SK-N-SH (cell line): ENCODE measurements around the gene WNT1. TPM values are rescaled to one million over a fixed set of nuclear protein-coding genes. Genes with fewer than 3 reads are reported as not detected.

Experiments
- CTCF ChIA-PET: fragments of 300-600, 350-600 bp; formaldehyde crosslinking; extraction: SDS; loops from one replicate; lab custom pipeline; 2021; lab: Yijun Ruan, JAX
- POLR2A ChIA-PET: fragments of 350-600 bp; sonication (Branson Sonifier 250); formaldehyde crosslinking; extraction: SDS; loops from one replicate; lab custom pipeline; 2020; ENCODE audit warnings: antibody characterized with exemption, inconsistent platforms; lab: Yijun Ruan, JAX
- DNase-seq: peaks from one replicate; pipeline ENCODE4 v3.0.0; 2012
- H2AFZ ChIP-seq: fragments of 200-600 bp; sonication (generic); 2 replicates; pipeline ENCODE4 v1.8.1; 2016; ENCODE audit warnings: antibody characterized with exemption, mild to moderate bottlenecking, low read depth
- H3F3A ChIP-seq: fragments of 200-600 bp; sonication (generic); replicated peaks from 2 replicates; pipeline ENCODE3; 2016; ENCODE audit warnings: antibody characterized with exemption, mild to moderate bottlenecking; ENCODE audit not compliant: insufficient read depth
- H3K27ac ChIP-seq, 2 experiments: fragments of 200-500 bp in 1 of 2; fragments of 200-600 bp in 1 of 2; sonication (Bioruptor generic) in 1 of 2; sonication (generic), shearing (Covaris generic) in 1 of 2; 2 replicates each; pipeline versions ENCODE4 v1.5.1 to v1.6.1; 2014 to 2016; ENCODE audit warnings: low read depth in 2 of 2, inconsistent platforms in 1 of 2, low read length in 1 of 2, mild to moderate bottlenecking in 1 of 2, mixed read lengths in 1 of 2
- H3K27me3 ChIP-seq: fragments of 200-600 bp; sonication (generic), shearing (Covaris generic); 2 replicates; pipeline ENCODE4 v1.6.1; 2016; ENCODE audit warnings: mixed run types; ENCODE audit not compliant: insufficient read depth
- H3K36me3 ChIP-seq, 2 experiments: fragments of 200-500 bp in 1 of 2; fragments of 200-600 bp in 1 of 2; sonication (Bioruptor generic) in 1 of 2; sonication (generic) in 1 of 2; replicated peaks in 1 of 2; 2 replicates each; pipeline versions ENCODE3 to v1.5.1; 2014 to 2016; ENCODE audit warnings: low read length in 1 of 2, mild to moderate bottlenecking in 1 of 2; ENCODE audit not compliant: insufficient read depth in 2 of 2, control insufficient read depth in 1 of 2
- H3K4me1 ChIP-seq, 2 experiments: fragments of 200-500 bp in 1 of 2; fragments of 200-600 bp in 1 of 2; sonication (Bioruptor generic) in 1 of 2; sonication (generic), shearing (Covaris generic) in 1 of 2; 2 replicates each; pipeline versions ENCODE4 v1.5.1 to v1.6.1; 2014 to 2016; ENCODE audit warnings: low read depth in 1 of 2, low read length in 1 of 2, mixed run types in 1 of 2; ENCODE audit not compliant: insufficient read depth in 2 of 2, control insufficient read depth in 1 of 2
- H3K4me2 ChIP-seq: fragments of 200-600 bp; sonication (generic), shearing (Covaris generic); 2 replicates; pipeline ENCODE4 v1.6.1; 2017; ENCODE audit warnings: mixed run types
- H3K4me3 ChIP-seq, 2 experiments: fragments of 200-500 bp in 1 of 2; fragments of 200-600 bp in 1 of 2; sonication (Bioruptor generic) in 1 of 2; sonication (generic), shearing (Covaris generic) in 1 of 2; 2 replicates each; pipeline versions ENCODE4 v1.5.1 to v1.8.1; 2014 to 2016; ENCODE audit warnings: low read depth in 2 of 2, inconsistent platforms in 1 of 2, low read length in 1 of 2, mild to moderate bottlenecking in 1 of 2, mixed read lengths in 1 of 2, moderate library complexity in 1 of 2
- H3K79me2 ChIP-seq: fragments of 200-600 bp; sonication (generic); 2 replicates; pipeline ENCODE4 v1.8.1; 2017; ENCODE audit warnings: mild to moderate bottlenecking; ENCODE audit not compliant: insufficient read depth
- H3K9ac ChIP-seq: fragments of 200-600 bp; sonication (generic); 2 replicates; pipeline ENCODE4 v1.6.1; 2017; ENCODE audit warnings: mixed run types
- H3K9me2 ChIP-seq: fragments of 200-600 bp; sonication (generic); 2 replicates; pipeline ENCODE4 v1.6.1; 2017; ENCODE audit warnings: mixed run types
- H3K9me3 ChIP-seq: fragments of 200-600 bp; sonication (generic); 2 replicates; pipeline ENCODE4 v1.6.1; 2017; ENCODE audit warnings: mixed run types, mild to moderate bottlenecking, moderate library complexity
- H4K20me1 ChIP-seq: fragments of 200-600 bp; sonication (generic); 2 replicates; pipeline ENCODE4 v1.6.1; 2017; ENCODE audit warnings: mild to moderate bottlenecking, mixed run types; ENCODE audit not compliant: insufficient read depth
- CHD2 ChIP-seq: fragments of 150-350 bp; IDR thresholded peaks from 2 replicates; pipeline ENCODE4 v1.6.1; 2018; ENCODE audit warnings: low read length; ENCODE audit not compliant: partially characterized antibody
- EP300 ChIP-seq, 2 experiments: IDR thresholded peaks; 2 replicates each; pipeline versions ENCODE4 v1.4.0 to v1.6.1; 2012; ENCODE audit warnings: borderline replicate concordance in 1 of 2, low read depth in 1 of 2, low read length in 1 of 2
- FOSL2 ChIP-seq: IDR thresholded peaks from 2 replicates; pipeline ENCODE4 v1.4.0; 2012; ENCODE audit warnings: low read depth, mild to moderate bottlenecking, moderate library complexity, borderline replicate concordance
- GATA2 ChIP-seq: sonication (generic); formaldehyde crosslinking; IDR thresholded peaks from 2 replicates; pipeline ENCODE4 v1.5.0; 2020; ENCODE audit warnings: mild to moderate bottlenecking, missing genetic modification reagents
- JUND ChIP-seq: IDR thresholded peaks from 2 replicates; pipeline ENCODE4 v1.4.0; 2012
- NRF1 ChIP-seq: IDR thresholded peaks from 2 replicates; pipeline ENCODE4 v1.6.1; 2012; ENCODE audit warnings: low read depth, mild to moderate bottlenecking, low read length
- POLR2AphosphoS5 ChIP-seq: IDR thresholded peaks from 2 replicates; pipeline ENCODE4 v1.6.1; 2012; ENCODE audit warnings: low read depth, low read length
- RAD21 ChIP-seq: IDR thresholded peaks from 2 replicates; pipeline ENCODE4 v1.6.1; 2012; ENCODE audit warnings: mild to moderate bottlenecking, low read length
- RFX5 ChIP-seq: IDR thresholded peaks from 2 replicates; pipeline ENCODE4 v1.6.1; 2012; ENCODE audit warnings: mild to moderate bottlenecking, improper control_type of control experiment, low read length
- RXRA ChIP-seq: IDR thresholded peaks from 2 replicates; pipeline ENCODE4 v1.4.0; 2012; ENCODE audit warnings: low read depth, mild to moderate bottlenecking, borderline replicate concordance
- SMC3 ChIP-seq: IDR thresholded peaks from 2 replicates; pipeline ENCODE4 v1.6.1; 2012; ENCODE audit warnings: low read depth, low read length, improper control_type of control experiment
- TEAD4 ChIP-seq: IDR thresholded peaks from 2 replicates; pipeline ENCODE4 v1.4.0; 2012; ENCODE audit warnings: mild to moderate bottlenecking, borderline replicate concordance; ENCODE audit not compliant: insufficient read depth
- WGBS: methylation state at CpG from one replicate; pipeline ENCODE4 v1.1.6; 2017; ENCODE audit warnings: low lambda C conversion rate; 5-methylcytosine and 5-hydroxymethylcytosine counted together
- polyA plus RNA-seq, 3 experiments: library from polyadenylated mRNA; depleted of rRNA; stranded (reverse); fragments of >200 nt; gene quantifications; 2 replicates each; pipeline ENCODE4 v1.2.3, GENCODE V29; 2012
- TF ChIP-seq, protein P1 (sequence below): IDR thresholded peaks from 2 replicates; pipeline ENCODE4 v1.6.1; 2012; ENCODE audit warnings: mild to moderate bottlenecking, low read depth, low read length, moderate library complexity
- TF ChIP-seq, protein P2 (sequence below): IDR thresholded peaks from 2 replicates; pipeline ENCODE4; 2012
- TF ChIP-seq, protein P3 (sequence below): IDR thresholded peaks from 2 replicates; pipeline ENCODE4 v1.4.0; 2012; ENCODE audit warnings: low read depth
- TF ChIP-seq, protein P4 (sequence below): fragments of 200-600 bp; sonication (generic); IDR thresholded peaks from 2 replicates; pipeline ENCODE4 v1.6.1; 2017; ENCODE audit warnings: antibody characterized with exemption, mild to moderate bottlenecking, moderate library complexity
- TF ChIP-seq, protein P5 (sequence below): IDR thresholded peaks from 2 replicates; pipeline ENCODE4 v1.4.0; 2012; ENCODE audit warnings: low read depth, borderline replicate concordance

Gene WNT1
- polyA plus RNA-seq, 1 of the 3 experiments (the other 2 are of a cell fraction) = not detected

DNA sequence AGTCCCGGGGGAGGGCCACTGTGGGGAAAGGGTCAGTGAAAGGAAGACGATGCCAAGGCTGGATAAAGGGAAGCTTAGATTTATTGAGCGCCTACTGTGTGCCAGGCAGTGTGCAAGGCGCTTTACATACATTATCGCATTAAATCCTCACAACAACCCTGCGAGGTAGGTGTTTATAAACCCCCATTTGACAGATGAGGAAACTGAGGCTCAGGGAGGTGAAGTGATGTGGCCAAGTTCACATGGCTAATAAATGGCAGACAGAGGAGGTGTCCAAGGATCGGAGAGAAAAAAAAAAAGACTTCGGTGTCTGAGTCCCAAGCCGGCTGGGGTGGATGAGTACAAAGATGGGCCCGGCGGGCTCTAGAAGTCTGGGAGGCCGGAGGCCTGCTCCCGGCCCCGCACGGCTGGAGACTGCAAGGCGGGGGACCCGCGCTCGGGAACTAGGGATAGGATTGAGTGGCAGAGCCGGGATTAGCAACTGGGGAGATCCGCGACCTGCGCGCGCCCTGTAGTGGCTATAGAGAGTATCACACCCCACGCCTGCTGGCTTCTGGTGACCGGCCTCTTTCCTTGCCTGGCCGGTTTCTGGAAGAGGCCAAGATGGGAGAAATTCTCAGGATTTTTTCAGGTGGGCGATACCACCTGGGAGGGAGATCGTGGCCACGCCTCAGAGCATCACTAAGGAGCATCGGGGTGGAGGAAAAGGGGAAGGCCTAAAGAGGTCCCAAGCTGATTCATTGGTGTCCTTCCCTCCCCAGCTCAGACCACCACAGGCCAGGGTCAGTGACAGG is 17.2 kb downstream of the WNT1 start:
- Histone ChIP-seq H2AFZ (peak overlapping the region; percentile 52; the same call in 1 of the 2 replicates), H3K79me2 (no peaks in the 10 kb centered on the region), H4K20me1 (no peaks in the 10 kb centered on the region), H3F3A (peaks cover 10% of the 10 kb centered on the region), H3K27ac (no peak overlapping the region), H3K27me3 (no peaks in the 10 kb centered on the region; the same call in 1 of the 2 replicates), H3K36me3 (no peaks in the 10 kb centered on the region), H3K4me3 (peak overlapping the region; percentile 1 to 41; a peak in 1 of 4 replicates), H3K9me2 (no peaks in the 10 kb centered on the region), H3K9ac (no peak overlapping the region), H3K9me3 (no peaks in the 10 kb centered on the region), H3K4me1 (peaks cover 9 to 17% of the 10 kb centered on the region in 2 experiments; a peak in 3 of 4 replicates), H3K4me2 (peak overlapping the region; percentile 53)
- WGBS = 24% methylated on average over 20 of the region's 32 CpGs
- peak; percentile 60 for TF ChIP-seq SMC3
- TF ChIP-seq RFX5 = no peak
- TF ChIP-seq GATA2 (CRISPR knock-in tag) = no peak
- TF ChIP-seq FOSL2 = no peak
- TF ChIP-seq CHD2 = no peak
- TF ChIP-seq, protein P1, sequence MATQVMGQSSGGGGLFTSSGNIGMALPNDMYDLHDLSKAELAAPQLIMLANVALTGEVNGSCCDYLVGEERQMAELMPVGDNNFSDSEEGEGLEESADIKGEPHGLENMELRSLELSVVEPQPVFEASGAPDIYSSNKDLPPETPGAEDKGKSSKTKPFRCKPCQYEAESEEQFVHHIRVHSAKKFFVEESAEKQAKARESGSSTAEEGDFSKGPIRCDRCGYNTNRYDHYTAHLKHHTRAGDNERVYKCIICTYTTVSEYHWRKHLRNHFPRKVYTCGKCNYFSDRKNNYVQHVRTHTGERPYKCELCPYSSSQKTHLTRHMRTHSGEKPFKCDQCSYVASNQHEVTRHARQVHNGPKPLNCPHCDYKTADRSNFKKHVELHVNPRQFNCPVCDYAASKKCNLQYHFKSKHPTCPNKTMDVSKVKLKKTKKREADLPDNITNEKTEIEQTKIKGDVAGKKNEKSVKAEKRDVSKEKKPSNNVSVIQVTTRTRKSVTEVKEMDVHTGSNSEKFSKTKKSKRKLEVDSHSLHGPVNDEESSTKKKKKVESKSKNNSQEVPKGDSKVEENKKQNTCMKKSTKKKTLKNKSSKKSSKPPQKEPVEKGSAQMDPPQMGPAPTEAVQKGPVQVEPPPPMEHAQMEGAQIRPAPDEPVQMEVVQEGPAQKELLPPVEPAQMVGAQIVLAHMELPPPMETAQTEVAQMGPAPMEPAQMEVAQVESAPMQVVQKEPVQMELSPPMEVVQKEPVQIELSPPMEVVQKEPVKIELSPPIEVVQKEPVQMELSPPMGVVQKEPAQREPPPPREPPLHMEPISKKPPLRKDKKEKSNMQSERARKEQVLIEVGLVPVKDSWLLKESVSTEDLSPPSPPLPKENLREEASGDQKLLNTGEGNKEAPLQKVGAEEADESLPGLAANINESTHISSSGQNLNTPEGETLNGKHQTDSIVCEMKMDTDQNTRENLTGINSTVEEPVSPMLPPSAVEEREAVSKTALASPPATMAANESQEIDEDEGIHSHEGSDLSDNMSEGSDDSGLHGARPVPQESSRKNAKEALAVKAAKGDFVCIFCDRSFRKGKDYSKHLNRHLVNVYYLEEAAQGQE = no peak
- peak; percentile 86 for TF ChIP-seq RAD21
- TF ChIP-seq, protein P2, sequence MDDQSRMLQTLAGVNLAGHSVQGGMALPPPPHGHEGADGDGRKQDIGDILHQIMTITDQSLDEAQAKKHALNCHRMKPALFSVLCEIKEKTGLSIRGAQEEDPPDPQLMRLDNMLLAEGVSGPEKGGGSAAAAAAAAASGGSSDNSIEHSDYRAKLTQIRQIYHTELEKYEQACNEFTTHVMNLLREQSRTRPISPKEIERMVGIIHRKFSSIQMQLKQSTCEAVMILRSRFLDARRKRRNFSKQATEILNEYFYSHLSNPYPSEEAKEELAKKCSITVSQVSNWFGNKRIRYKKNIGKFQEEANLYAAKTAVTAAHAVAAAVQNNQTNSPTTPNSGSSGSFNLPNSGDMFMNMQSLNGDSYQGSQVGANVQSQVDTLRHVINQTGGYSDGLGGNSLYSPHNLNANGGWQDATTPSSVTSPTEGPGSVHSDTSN = peak; percentile 72
- TF ChIP-seq, protein P3, sequence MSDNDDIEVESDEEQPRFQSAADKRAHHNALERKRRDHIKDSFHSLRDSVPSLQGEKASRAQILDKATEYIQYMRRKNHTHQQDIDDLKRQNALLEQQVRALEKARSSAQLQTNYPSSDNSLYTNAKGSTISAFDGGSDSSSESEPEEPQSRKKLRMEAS = 0 out of 2 replicates have a peak, but pooled peaks have one; percentile 24
- TF ChIP-seq, protein P4, sequence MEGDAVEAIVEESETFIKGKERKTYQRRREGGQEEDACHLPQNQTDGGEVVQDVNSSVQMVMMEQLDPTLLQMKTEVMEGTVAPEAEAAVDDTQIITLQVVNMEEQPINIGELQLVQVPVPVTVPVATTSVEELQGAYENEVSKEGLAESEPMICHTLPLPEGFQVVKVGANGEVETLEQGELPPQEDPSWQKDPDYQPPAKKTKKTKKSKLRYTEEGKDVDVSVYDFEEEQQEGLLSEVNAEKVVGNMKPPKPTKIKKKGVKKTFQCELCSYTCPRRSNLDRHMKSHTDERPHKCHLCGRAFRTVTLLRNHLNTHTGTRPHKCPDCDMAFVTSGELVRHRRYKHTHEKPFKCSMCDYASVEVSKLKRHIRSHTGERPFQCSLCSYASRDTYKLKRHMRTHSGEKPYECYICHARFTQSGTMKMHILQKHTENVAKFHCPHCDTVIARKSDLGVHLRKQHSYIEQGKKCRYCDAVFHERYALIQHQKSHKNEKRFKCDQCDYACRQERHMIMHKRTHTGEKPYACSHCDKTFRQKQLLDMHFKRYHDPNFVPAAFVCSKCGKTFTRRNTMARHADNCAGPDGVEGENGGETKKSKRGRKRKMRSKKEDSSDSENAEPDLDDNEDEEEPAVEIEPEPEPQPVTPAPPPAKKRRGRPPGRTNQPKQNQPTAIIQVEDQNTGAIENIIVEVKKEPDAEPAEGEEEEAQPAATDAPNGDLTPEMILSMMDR = peak; percentile 70
- TF ChIP-seq NRF1 = 0 out of 2 replicates have a peak, but pooled peaks have one; percentile 36
- no peak for TF ChIP-seq EP300 (IDR thresholded peaks at IDR 0.05; ENCODE audit: borderline replicate concordance in 1 of 2, low read depth in 1 of 2, low read length in 1 of 2)
- TF ChIP-seq TEAD4 = no peak
- no peak for TF ChIP-seq JUND
- no peak for TF ChIP-seq RXRA
- TF ChIP-seq, protein P5, sequence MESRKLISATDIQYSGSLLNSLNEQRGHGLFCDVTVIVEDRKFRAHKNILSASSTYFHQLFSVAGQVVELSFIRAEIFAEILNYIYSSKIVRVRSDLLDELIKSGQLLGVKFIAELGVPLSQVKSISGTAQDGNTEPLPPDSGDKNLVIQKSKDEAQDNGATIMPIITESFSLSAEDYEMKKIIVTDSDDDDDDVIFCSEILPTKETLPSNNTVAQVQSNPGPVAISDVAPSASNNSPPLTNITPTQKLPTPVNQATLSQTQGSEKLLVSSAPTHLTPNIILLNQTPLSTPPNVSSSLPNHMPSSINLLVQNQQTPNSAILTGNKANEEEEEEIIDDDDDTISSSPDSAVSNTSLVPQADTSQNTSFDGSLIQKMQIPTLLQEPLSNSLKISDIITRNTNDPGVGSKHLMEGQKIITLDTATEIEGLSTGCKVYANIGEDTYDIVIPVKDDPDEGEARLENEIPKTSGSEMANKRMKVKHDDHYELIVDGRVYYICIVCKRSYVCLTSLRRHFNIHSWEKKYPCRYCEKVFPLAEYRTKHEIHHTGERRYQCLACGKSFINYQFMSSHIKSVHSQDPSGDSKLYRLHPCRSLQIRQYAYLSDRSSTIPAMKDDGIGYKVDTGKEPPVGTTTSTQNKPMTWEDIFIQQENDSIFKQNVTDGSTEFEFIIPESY = no peak
- no peak for TF ChIP-seq POLR2AphosphoS5
- DNase-seq = peak; percentile 98
- CTCF ChIA-PET = interaction anchor here (0.6 to 33.0 kb wide), 17 partner anchors 18 to 168 kb away, joined by 3 to 935 read pairs (median 4); partner anchors contain the start of genes ARF3, DDX23, FKBP11 and PRKAG1
- POLR2A ChIA-PET = no interaction called here
